Right lobe of liver (tissue), 6 donors: ENCODE data around the gene PRKN. TPM values are rescaled to one million over a fixed set of nuclear protein-coding genes. Genes with fewer than 3 reads are reported as not detected.

Source experiments
- ATAC-seq, 4 donors: fragments of 200-7000 bp; cut with Tn5 transposase; one replicate each; pipeline ENCODE4 v1.9.1; 2020; ENCODE audit warnings: mild to moderate bottlenecking in 4 of 4, moderate library complexity in 4 of 4
- DNase-seq, 3 donors: peaks; one replicate each; pipeline ENCODE4 v3.0.0-alpha.2; 2020
- H3K27ac ChIP-seq, 3 donors: fragments of 200-600 bp; one replicate each; pipeline ENCODE4 v1.8.0; 2022
- H3K27me3 ChIP-seq, 2 donors: fragments of 200-600 bp; one replicate each; pipeline ENCODE4 v1.8.0; 2022
- H3K36me3 ChIP-seq, 4 donors: fragments of 200-600 bp; sonication (generic) in 1 of 4; one replicate each; pipeline versions ENCODE4 v1.5.1 to v1.8.0; 2017 to 2022; ENCODE audit warnings: control low read depth in 1 of 4
- H3K4me1 ChIP-seq, 4 donors: fragments of 200-600 bp; sonication (generic) in 1 of 4; one replicate each; pipeline versions ENCODE4 v1.5.1 to v1.8.0; 2017 to 2022; ENCODE audit warnings: control low read depth in 1 of 4
- H3K4me3 ChIP-seq, 3 donors: fragments of 200-600 bp; one replicate each; pipeline ENCODE4 v1.8.0; 2022
- H3K9me3 ChIP-seq, 4 donors: fragments of 200-600 bp; sonication (generic) in 1 of 4; one replicate each; pipeline versions ENCODE4 v1.5.1 to v1.8.0; 2017 to 2022; ENCODE audit warnings: control low read depth in 1 of 4
- POLR2A ChIP-seq: fragments of 450-650 bp; IDR thresholded peaks from one replicate; pipeline ENCODE4 v1.6.1; 2017; ENCODE audit warnings: antibody characterized with exemption, mild to moderate bottlenecking
- WGBS: methylation state at CpG from one replicate; pipeline ENCODE4 v1.1.6; 2018; ENCODE audit warnings: low coverage, low lambda C conversion rate; ENCODE audit not compliant: insufficient coverage; ENCODE audit errors: missing lambda C conversion rate; 5-methylcytosine and 5-hydroxymethylcytosine counted together
- intact Hi-C, 2 donors: fragments of 100-400 bp; cut with DNase I; formaldehyde crosslinking; loops; one replicate each; pipeline versions ENCODE4 v1.11.2 to v1.14.1; 2022
- total RNA-seq, 6 experiments: library from RNA; depleted of rRNA in 2 of 6; stranded (reverse); fragments of >200 nt in 2 of 6; fragmentation: NEBNext Ultra II Directional in 3 of 6; extraction: Animal tissue kit (Norgen Biotek cat#: 25700) in 3 of 6; gene quantifications; one replicate each; pipeline versions ENCODE4 v1.1.0 to v1.2.4, GENCODE V29; 2016 to 2023
- TF ChIP-seq, protein P1 (sequence below), 4 donors: fragments of 200-600 bp in 3 of 4; fragments of 450-650 bp in 1 of 4; IDR thresholded peaks; one replicate each; pipeline versions ENCODE4 v1.5.1 to v1.8.0; 2016 to 2022; ENCODE audit warnings: antibody characterized with exemption in 4 of 4, mild to moderate bottlenecking in 2 of 4
- donor health status: DM: no; HTN: yes; CAD: no.
- donor health status: DM: no; HTN: no; CAD: no.
- donor health status: DM: no; HTN: no; CAD: no.
- donor health status: DM: no; HTN: yes; CAD: no.
- donor health status: DM: no; HTN: yes; CAD: no.

The PRKN gene
- total RNA-seq, 6 experiments from 2014 or later, result 1.1 to 3.7 (median 2.2) TPM

DNA sequence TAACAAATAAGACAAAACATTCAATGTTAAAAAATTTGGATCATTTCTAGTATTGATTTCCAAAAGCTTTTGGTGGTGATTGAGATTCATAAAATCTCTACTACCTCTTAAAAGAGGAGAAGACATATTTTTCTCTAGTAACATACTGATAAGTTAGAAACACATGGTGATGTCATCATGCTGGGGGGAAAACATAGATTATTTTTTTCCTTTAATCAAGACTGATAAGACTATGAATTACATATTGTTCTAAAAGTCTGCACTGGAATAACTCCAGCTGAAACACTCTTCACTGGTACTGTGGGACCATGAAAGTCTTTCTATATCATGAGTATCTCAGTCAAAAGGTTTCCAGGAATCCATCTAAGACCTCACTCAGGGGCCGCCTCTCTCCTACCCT lies 515.8 kb downstream of the PRKN start:
- no peaks in the 10 kb centered on the region for H3K27me3 ChIP-seq
- no peaks in the 10 kb centered on the region for H3K4me1 ChIP-seq
- H3K27ac ChIP-seq, result no peak overlapping the region
- no peak overlapping the region for H3K4me3 ChIP-seq
- no peaks in the 10 kb centered on the region for H3K9me3 ChIP-seq
- ATAC-seq (no peak), DNase-seq (no peak)
- no peaks in the 10 kb centered on the region for H3K36me3 ChIP-seq
- intact Hi-C loops, result no loop called here
- no peak for TF ChIP-seq POLR2A
- TF ChIP-seq, protein P1, sequence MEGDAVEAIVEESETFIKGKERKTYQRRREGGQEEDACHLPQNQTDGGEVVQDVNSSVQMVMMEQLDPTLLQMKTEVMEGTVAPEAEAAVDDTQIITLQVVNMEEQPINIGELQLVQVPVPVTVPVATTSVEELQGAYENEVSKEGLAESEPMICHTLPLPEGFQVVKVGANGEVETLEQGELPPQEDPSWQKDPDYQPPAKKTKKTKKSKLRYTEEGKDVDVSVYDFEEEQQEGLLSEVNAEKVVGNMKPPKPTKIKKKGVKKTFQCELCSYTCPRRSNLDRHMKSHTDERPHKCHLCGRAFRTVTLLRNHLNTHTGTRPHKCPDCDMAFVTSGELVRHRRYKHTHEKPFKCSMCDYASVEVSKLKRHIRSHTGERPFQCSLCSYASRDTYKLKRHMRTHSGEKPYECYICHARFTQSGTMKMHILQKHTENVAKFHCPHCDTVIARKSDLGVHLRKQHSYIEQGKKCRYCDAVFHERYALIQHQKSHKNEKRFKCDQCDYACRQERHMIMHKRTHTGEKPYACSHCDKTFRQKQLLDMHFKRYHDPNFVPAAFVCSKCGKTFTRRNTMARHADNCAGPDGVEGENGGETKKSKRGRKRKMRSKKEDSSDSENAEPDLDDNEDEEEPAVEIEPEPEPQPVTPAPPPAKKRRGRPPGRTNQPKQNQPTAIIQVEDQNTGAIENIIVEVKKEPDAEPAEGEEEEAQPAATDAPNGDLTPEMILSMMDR (IDR thresholded peaks at IDR 0.05), result no peak
- WGBS, result 92% methylated on average over 1 of the region's 1 CpG

GRCh38 chr6:162211022-162211421 lies 516.5 kb downstream of the PRKN start:
- TF ChIP-seq POLR2A, result no peak
- TF ChIP-seq, protein P1 (IDR thresholded peaks at IDR 0.05), result no peak
- Histone ChIP-seq H3K4me3 (no peak overlapping the region), H3K9me3 (no peaks in the 10 kb centered on the region), H3K36me3 (no peaks in the 10 kb centered on the region), H3K4me1 (no peaks in the 10 kb centered on the region), H3K27me3 (no peaks in the 10 kb centered on the region), H3K27ac (no peak overlapping the region)
- DNase-seq, result no peak
- intact Hi-C loops, result no loop called here
- WGBS, result 72% methylated on average over 3 of the region's 3 CpGs
- ATAC-seq, result no peak

DNA sequence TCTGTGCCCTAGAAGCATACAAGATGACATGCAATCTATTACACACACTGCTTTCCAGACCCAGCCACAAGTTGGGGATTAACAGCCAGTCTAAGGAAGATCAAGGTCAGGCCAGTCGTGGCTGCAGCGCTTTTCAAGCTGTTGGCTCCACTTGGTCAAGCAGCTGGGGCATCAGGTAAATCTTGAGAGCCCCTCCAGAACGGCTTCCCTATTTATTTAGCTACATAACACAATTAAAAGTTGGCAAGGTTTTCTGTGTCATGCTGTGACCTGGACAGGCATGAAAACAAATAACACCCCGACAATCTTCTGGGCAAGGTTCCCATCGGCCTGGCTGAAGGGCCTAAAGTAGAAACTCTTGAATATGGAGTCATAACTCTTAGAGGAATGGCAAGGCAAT lies 524.3 kb downstream of the PRKN start:
- WGBS, result 48% methylated on average over 5 of the region's 5 CpGs
- ATAC-seq (no peak), DNase-seq (no peak)
- TF ChIP-seq, protein P1 (IDR thresholded peaks at IDR 0.05), result no peak
- no peak for TF ChIP-seq POLR2A
- Histone ChIP-seq H3K27ac (no peak overlapping the region), H3K4me3 (no peak overlapping the region), H3K9me3 (no peaks in the 10 kb centered on the region), H3K36me3 (no peaks in the 10 kb centered on the region), H3K4me1 (no peaks in the 10 kb centered on the region), H3K27me3 (no peaks in the 10 kb centered on the region)
- intact Hi-C loops, result no loop called here

GRCh38 chr6:162200945-162201690 lies 526.4 kb downstream of the PRKN start:
- ATAC-seq, result no peak
- Histone ChIP-seq H3K4me3 (no peak overlapping the region), H3K27me3 (no peaks in the 10 kb centered on the region), H3K36me3 (no peaks in the 10 kb centered on the region), H3K27ac (no peak overlapping the region), H3K9me3 (no peaks in the 10 kb centered on the region), H3K4me1 (no peaks in the 10 kb centered on the region)
- TF ChIP-seq, protein P1 (IDR thresholded peaks at IDR 0.05), result no peak
- no peak for TF ChIP-seq POLR2A
- intact Hi-C loops, result no loop called here
- WGBS, result 84% methylated on average over 9 of the region's 9 CpGs
- DNase-seq, result no peak
